Prostate gland (tissue), 2 donors: ENCODE results near the gene LMTK2. TPM values are rescaled to one million over a fixed set of nuclear protein-coding genes. Genes with fewer than 3 reads are reported as not detected.
A peak's percentile ranks its signal among the peaks of the same experiment; 100 is the strongest.

Experiments
- DNase-seq: peaks from one replicate; pipeline ENCODE4 v3.0.0-alpha.2; 2019; ENCODE audit warnings: low spot score
- H3K27ac ChIP-seq, 2 donors: fragments of 200-600 bp; sonication (generic); 2 replicates each; pipeline ENCODE4 v1.5.1; 2017 to 2019
- H3K27me3 ChIP-seq: fragments of 200-600 bp; sonication (generic); replicated peaks from 2 replicates; pipeline ENCODE4 v1.5.1; 2019; ENCODE audit not compliant: insufficient read depth
- H3K36me3 ChIP-seq, 2 donors: fragments of 200-600 bp; sonication (generic); 1 replicate in 1 of 2; 2 replicates in 1 of 2; pipeline versions ENCODE4 v1.5.1 to v1.8.1; 2017 to 2019
- H3K4me1 ChIP-seq: fragments of 200-600 bp; sonication (generic); replicated peaks from 2 replicates; pipeline ENCODE4 v1.5.1; 2019
- H3K4me3 ChIP-seq, 2 donors: fragments of 200-600 bp; sonication (generic); 2 replicates each; pipeline ENCODE4 v1.5.1; 2017 to 2019
- H3K9me3 ChIP-seq: fragments of 200-600 bp; sonication (generic); 2 replicates; pipeline ENCODE4 v1.5.1; 2017
- CTCF ChIP-seq, 4 experiments: fragments of 200-600 bp in 2 of 4; fragments of 450-650 bp in 2 of 4; sonication (generic) in 2 of 4; IDR thresholded peaks; 1 replicate in 3 of 4; 2 replicates in 1 of 4; pipeline ENCODE4 v1.5.1; 2016 to 2019; ENCODE audit warnings: antibody characterized with exemption in 4 of 4, mild to moderate bottlenecking in 2 of 4, moderate library complexity in 2 of 4
- POLR2A ChIP-seq: fragments of 450-650 bp; IDR thresholded peaks from one replicate; pipeline ENCODE4 v1.6.1; 2016; ENCODE audit warnings: antibody characterized with exemption, mild to moderate bottlenecking
- POLR2AphosphoS5 ChIP-seq: sonication (generic); formaldehyde crosslinking; IDR thresholded peaks from one replicate; pipeline ENCODE4 v1.6.1; 2017; ENCODE audit warnings: antibody characterized with exemption
- WGBS: methylation state at CpG from one replicate; pipeline ENCODE4 v1.1.5; 2018; 5-methylcytosine and 5-hydroxymethylcytosine counted together
- intact Hi-C: fragments of 100-400 bp; cut with DNase I; formaldehyde crosslinking; loops from one replicate; pipeline ENCODE4 v1.14.2; 2022
- total RNA-seq, 2 donors: library from RNA; depleted of rRNA; stranded (reverse); fragments of >200 nt; gene quantifications; one replicate each; pipeline ENCODE4 v1.1.0, GENCODE V29; 2016

LMTK2 gene
- total RNA-seq, 2 donors from 2014 or later: 22.2 to 37.4 TPM

DNA sequence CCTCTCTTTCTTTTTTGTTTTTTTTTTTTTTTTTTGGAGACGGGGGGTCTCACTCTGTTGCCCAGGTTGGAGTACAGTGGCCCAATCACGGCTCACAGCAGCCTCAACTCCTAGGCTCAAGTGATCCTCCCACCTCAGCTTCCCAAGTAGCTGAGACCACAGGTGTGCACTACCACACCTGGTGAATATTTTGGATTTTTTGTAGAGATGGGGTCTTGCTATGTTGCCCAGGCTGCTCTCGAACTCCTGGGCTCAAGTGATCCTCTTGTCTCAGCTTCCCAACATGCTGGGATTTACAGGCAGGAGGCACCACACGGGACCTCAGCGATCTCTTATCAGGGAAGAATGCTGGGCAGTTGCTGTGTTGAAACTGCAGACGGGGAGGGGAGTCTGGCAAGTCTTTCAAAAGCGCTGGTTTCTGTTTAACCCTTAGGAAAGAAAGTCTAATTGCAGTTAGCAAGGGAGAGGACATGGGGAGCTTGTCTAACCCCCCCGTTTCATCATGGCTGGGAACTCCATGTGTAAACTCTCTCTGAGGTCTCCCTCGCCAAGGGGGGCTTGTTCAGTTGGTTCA is 39.6 kb upstream of the LMTK2 start:
- Histone ChIP-seq H3K4me1 (no peaks in the 10 kb centered on the region), H3K36me3 (no peaks in the 10 kb centered on the region), H3K4me3 (no peak overlapping the region), H3K9me3 (no peaks in the 10 kb centered on the region), H3K27ac (no peak overlapping the region), H3K27me3 (no peaks in the 10 kb centered on the region)
- WGBS: 62% methylated on average over 9 of the region's 9 CpGs
- intact Hi-C loops: no loop called here
- TF ChIP-seq POLR2AphosphoS5 (no peak), CTCF (IDR thresholded peaks at IDR 0.05) (no peak), POLR2A (no peak)
- no peak for DNase-seq

GRCh38 chr7:98073047-98073446 is 33.6 kb upstream of the LMTK2 start:
- no peak for DNase-seq
- intact Hi-C loops: no loop called here
- H3K4me3 ChIP-seq: no peak overlapping the region
- H3K36me3 ChIP-seq: no peaks in the 10 kb centered on the region
- H3K27ac ChIP-seq: no peak overlapping the region
- H3K27me3 ChIP-seq: no peaks in the 10 kb centered on the region
- TF ChIP-seq POLR2A (no peak), POLR2AphosphoS5 (no peak), CTCF (IDR thresholded peaks at IDR 0.05) (no peak)
- H3K4me1 ChIP-seq: no peaks in the 10 kb centered on the region
- H3K9me3 ChIP-seq: no peaks in the 10 kb centered on the region
- 92% methylated on average over 14 of the region's 14 CpGs for WGBS

GRCh38 chr7:98075801-98076200 is 30.9 kb upstream of the LMTK2 start:
- no peak overlapping the region for H3K4me3 ChIP-seq
- TF ChIP-seq POLR2AphosphoS5: no peak
- TF ChIP-seq CTCF (IDR thresholded peaks at IDR 0.05): no peak
- TF ChIP-seq POLR2A: no peak
- no peak for DNase-seq
- no peaks in the 10 kb centered on the region for H3K36me3 ChIP-seq
- H3K27ac ChIP-seq: no peak overlapping the region
- H3K9me3 ChIP-seq: no peaks in the 10 kb centered on the region
- intact Hi-C loops: no loop called here
- H3K27me3 ChIP-seq: no peaks in the 10 kb centered on the region
- 73% methylated on average over 2 of the region's 2 CpGs for WGBS
- H3K4me1 ChIP-seq: no peaks in the 10 kb centered on the region

- DNase-seq: no peak
- Histone ChIP-seq H3K27me3 (no peaks in the 10 kb centered on the region), H3K4me3 (no peak overlapping the region), H3K27ac (no peak overlapping the region), H3K36me3 (no peaks in the 10 kb centered on the region), H3K9me3 (no peaks in the 10 kb centered on the region), H3K4me1 (no peaks in the 10 kb centered on the region)
- TF ChIP-seq POLR2A (no peak), CTCF (IDR thresholded peaks at IDR 0.05) (no peak), POLR2AphosphoS5 (no peak)
- intact Hi-C loops: no loop called here
- 83% methylated on average over 3 of the region's 3 CpGs for WGBS
Observed at GRCh38 chr7:98077762-98078161, 28.9 kb upstream of the LMTK2 start.

- no peak overlapping the region for H3K4me3 ChIP-seq
- H3K9me3 ChIP-seq: no peaks in the 10 kb centered on the region
- intact Hi-C loops: no loop called here
- DNase-seq: no peak
- 57% methylated on average over 11 of the region's 11 CpGs for WGBS
- no peaks in the 10 kb centered on the region for H3K27me3 ChIP-seq
- H3K36me3 ChIP-seq: no peaks in the 10 kb centered on the region
- TF ChIP-seq CTCF (IDR thresholded peaks at IDR 0.05) (no peak), POLR2AphosphoS5 (no peak), POLR2A (no peak)
- peak overlapping the region; percentile 6 to 41 for H3K27ac ChIP-seq
- no peaks in the 10 kb centered on the region for H3K4me1 ChIP-seq
Observed at GRCh38 chr7:98078197-98078870, 28.3 kb upstream of the LMTK2 start.
